Esophagus muscularis mucosa (tissue), 4 donors: ENCODE results near the gene PAK5.

Experiments
- EP300 ChIP-seq: sonication (generic); formaldehyde crosslinking; IDR thresholded peaks from one replicate; pipeline ENCODE4 v1.6.1; 2017; ENCODE audit warnings: antibody characterized with exemption
- POLR2AphosphoS5 ChIP-seq, 2 donors: sonication (generic); formaldehyde crosslinking; IDR thresholded peaks; one replicate each; pipeline ENCODE4 v1.6.1; 2017; ENCODE audit warnings: antibody characterized with exemption in 2 of 2
- TF ChIP-seq, protein P1 (sequence below), 3 experiments: fragments of 200-600 bp in 2 of 3; fragments of 450-650 bp in 1 of 3; sonication (generic) in 2 of 3; IDR thresholded peaks; one replicate each; pipeline ENCODE4 v1.5.1; 2017 to 2019; ENCODE audit warnings: antibody characterized with exemption in 3 of 3, mild to moderate bottlenecking in 2 of 3, moderate library complexity in 1 of 3

DNA sequence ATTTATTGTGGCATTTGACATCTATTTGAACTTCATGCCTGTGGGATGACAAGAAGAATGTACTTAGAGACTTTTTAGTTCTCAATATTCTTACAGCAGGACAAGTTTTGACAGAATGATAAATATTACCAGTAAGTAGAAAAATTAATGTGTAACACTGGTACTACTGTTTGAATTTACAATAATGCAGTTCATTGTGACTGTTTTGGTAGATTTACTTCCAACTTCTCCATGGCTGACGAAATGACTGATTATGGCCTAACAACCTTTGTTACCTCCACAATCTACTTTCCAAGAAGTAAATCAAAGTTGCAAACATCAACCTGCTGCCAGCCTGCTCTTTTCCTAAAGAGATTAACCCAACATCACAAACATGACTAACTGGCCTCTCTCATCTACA, 38.5 kb downstream of the PAK5 start:
- TF ChIP-seq, protein P1, sequence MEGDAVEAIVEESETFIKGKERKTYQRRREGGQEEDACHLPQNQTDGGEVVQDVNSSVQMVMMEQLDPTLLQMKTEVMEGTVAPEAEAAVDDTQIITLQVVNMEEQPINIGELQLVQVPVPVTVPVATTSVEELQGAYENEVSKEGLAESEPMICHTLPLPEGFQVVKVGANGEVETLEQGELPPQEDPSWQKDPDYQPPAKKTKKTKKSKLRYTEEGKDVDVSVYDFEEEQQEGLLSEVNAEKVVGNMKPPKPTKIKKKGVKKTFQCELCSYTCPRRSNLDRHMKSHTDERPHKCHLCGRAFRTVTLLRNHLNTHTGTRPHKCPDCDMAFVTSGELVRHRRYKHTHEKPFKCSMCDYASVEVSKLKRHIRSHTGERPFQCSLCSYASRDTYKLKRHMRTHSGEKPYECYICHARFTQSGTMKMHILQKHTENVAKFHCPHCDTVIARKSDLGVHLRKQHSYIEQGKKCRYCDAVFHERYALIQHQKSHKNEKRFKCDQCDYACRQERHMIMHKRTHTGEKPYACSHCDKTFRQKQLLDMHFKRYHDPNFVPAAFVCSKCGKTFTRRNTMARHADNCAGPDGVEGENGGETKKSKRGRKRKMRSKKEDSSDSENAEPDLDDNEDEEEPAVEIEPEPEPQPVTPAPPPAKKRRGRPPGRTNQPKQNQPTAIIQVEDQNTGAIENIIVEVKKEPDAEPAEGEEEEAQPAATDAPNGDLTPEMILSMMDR (IDR thresholded peaks at IDR 0.05) = no peak
- TF ChIP-seq EP300 (no peak), POLR2AphosphoS5 (IDR thresholded peaks at IDR 0.05) (no peak)
